Lung (tissue), 12 donors: ENCODE results near the gene GON7. TPM values are rescaled to one million over a fixed set of nuclear protein-coding genes. Genes with fewer than 3 reads are reported as not detected.
A peak's percentile ranks its signal among the peaks of the same experiment; 100 is the strongest.

Experiments
- ATAC-seq: fragments of 200-7000 bp; cut with Tn5 transposase; one replicate; pipeline ENCODE4 v1.9.1; 2020; ENCODE audit warnings: moderate number of reproducible peaks; ENCODE audit not compliant: insufficient read depth, low FRiP score
- DNase-seq, 3 donors: peaks; one replicate each; pipeline ENCODE4 v3.0.0-alpha.2; 2013 to 2017
- H3K27ac ChIP-seq, 2 donors: one replicate each; pipeline ENCODE4 v1.5.1; 2013; ENCODE audit warnings: mild to moderate bottlenecking in 2 of 2, moderate library complexity in 2 of 2, control low read depth in 1 of 2, inconsistent platforms in 1 of 2, low read depth in 1 of 2, low read length in 1 of 2
- H3K27me3 ChIP-seq, 3 donors: one replicate each; pipeline ENCODE4 v1.5.1; 2013; ENCODE audit warnings: low read length in 2 of 3; ENCODE audit not compliant: control insufficient read depth in 3 of 3, insufficient read depth in 3 of 3
- H3K36me3 ChIP-seq, 4 donors: one replicate each; pipeline ENCODE4 v1.5.1; 2013; ENCODE audit warnings: low read length in 4 of 4, mild to moderate bottlenecking in 1 of 4, moderate library complexity in 1 of 4; ENCODE audit not compliant: control insufficient read depth in 4 of 4, insufficient read depth in 4 of 4
- H3K4me1 ChIP-seq, 5 donors: one replicate each; pipeline ENCODE4 v1.5.1; 2013; ENCODE audit warnings: low read length in 5 of 5, mild to moderate bottlenecking in 2 of 5, moderate library complexity in 1 of 5; ENCODE audit not compliant: control insufficient read depth in 5 of 5, insufficient read depth in 5 of 5
- H3K4me3 ChIP-seq: one replicate; pipeline ENCODE4 v1.5.1; 2013; ENCODE audit warnings: mild to moderate bottlenecking, control low read depth, moderate library complexity
- H3K9ac ChIP-seq, 2 donors: one replicate each; pipeline ENCODE4 v1.5.1; 2013; ENCODE audit warnings: low read length in 2 of 2, control low read depth in 1 of 2; ENCODE audit not compliant: insufficient read depth in 1 of 2
- H3K9me3 ChIP-seq, 4 donors: one replicate each; pipeline ENCODE4 v1.5.1; 2013; ENCODE audit warnings: low read length in 3 of 4, mild to moderate bottlenecking in 1 of 4, moderate library complexity in 1 of 4; ENCODE audit not compliant: control insufficient read depth in 4 of 4, insufficient read depth in 3 of 4
- WGBS, 2 donors: extraction: QIAGEN DNeasy Blood & Tissue Kit; methylation state at CpG; one replicate each; pipeline ENCODE4 v1.1.7; 2013; 5-methylcytosine and 5-hydroxymethylcytosine counted together
- polyA plus RNA-seq, 2 donors: library from polyadenylated mRNA; stranded (reverse); fragments of 200-250 nt; gene quantifications; one replicate each; pipeline ENCODE4 v1.2.1, GENCODE V29; 2013
- total RNA-seq, 2 donors: library from RNA; depleted of rRNA in 1 of 2; stranded (reverse); fragments of >200 nt in 1 of 2; gene quantifications; one replicate each; pipeline ENCODE4 v1.2.1, GENCODE V29; 2014 to 2021
- TF ChIP-seq, protein P1 (sequence below): IDR thresholded peaks from 2 replicates; pipeline ENCODE4 v1.5.1; 2012; ENCODE audit warnings: mild to moderate bottlenecking; ENCODE audit errors: control extremely low read depth, extremely low read depth
- donor health status: control.
- donor health status: control.
- donor health status: Bipolar disorder and iron deficiency.
- donor health status: healthy.
- donor health status: DM: yes; HTN: yes; CAD: no.

The GON7 gene
- total and polyA plus RNA-seq, 4 donors, result 20.7 to 24.3 (median 21.7) TPM

DNA sequence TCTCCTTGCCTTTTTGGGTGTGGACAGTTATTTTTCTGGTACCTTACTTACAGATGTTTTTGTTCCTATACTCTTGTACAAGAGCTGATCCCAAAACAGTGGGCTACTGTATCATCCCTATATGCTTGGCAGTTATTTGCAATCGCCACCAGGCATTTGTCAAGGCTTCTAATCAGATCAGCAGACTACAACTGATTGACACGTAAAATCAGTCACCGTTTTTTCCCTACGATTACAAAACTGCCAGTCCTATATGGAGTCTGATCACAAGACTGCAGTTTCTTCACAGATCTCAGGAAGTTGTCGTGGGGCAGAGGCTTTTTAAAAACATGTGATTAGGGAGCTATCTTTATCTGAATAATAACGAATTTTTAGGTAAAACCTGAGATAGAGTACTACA lies 20.4 kb downstream of the GON7 start:
- no peak overlapping the region for H3K4me3 ChIP-seq
- TF ChIP-seq, protein P1, sequence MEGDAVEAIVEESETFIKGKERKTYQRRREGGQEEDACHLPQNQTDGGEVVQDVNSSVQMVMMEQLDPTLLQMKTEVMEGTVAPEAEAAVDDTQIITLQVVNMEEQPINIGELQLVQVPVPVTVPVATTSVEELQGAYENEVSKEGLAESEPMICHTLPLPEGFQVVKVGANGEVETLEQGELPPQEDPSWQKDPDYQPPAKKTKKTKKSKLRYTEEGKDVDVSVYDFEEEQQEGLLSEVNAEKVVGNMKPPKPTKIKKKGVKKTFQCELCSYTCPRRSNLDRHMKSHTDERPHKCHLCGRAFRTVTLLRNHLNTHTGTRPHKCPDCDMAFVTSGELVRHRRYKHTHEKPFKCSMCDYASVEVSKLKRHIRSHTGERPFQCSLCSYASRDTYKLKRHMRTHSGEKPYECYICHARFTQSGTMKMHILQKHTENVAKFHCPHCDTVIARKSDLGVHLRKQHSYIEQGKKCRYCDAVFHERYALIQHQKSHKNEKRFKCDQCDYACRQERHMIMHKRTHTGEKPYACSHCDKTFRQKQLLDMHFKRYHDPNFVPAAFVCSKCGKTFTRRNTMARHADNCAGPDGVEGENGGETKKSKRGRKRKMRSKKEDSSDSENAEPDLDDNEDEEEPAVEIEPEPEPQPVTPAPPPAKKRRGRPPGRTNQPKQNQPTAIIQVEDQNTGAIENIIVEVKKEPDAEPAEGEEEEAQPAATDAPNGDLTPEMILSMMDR, result no peak
- peaks cover 3 to 17% (median 9%) of the 10 kb centered on the region in 5 donors for H3K4me1 ChIP-seq
- peak overlapping the region; percentile 37 to 47 for H3K27ac ChIP-seq
- H3K36me3 ChIP-seq, result peaks cover 4 to 14% (median 6%) of the 10 kb centered on the region in 4 donors
- WGBS, 2 donors, result 40 to 73% methylated on average over 6 of the region's 6 CpGs
- peak overlapping the region in 1 of 2 donors; percentile 1 for H3K9ac ChIP-seq
- DNase-seq (no peak), ATAC-seq (no peak)
- no peaks in the 10 kb centered on the region for H3K27me3 ChIP-seq
- H3K9me3 ChIP-seq, result no peaks in the 10 kb centered on the region

DNA sequence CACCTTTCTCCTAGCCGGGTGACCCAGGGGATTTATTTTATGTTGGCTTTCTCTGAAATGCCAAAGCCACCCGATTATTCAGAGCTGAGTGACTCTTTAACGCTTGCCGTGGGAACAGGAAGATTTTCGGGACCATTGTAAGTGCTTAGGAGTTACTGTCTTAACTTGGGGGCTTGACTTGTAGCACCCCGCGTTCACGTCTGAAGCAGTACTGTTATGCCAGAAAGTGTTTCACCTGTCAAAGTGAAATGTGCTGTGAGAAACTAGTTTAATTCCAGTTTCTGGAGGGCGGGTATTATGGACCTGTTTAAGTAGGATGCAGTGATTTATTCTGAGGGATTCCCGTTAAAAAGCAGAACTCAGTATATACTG lies 21.5 kb downstream of the GON7 start:
- Histone ChIP-seq H3K27ac (peak overlapping the region; percentile 94 to 100), H3K4me3 (peak overlapping the region; percentile 82), H3K9me3 (peaks cover 0 to 2% (median 0%) of the 10 kb centered on the region in 4 donors), H3K36me3 (peaks cover 4 to 14% (median 7%) of the 10 kb centered on the region in 4 donors), H3K9ac (peak overlapping the region; percentile 76 to 86), H3K4me1 (peaks cover 3 to 17% (median 9%) of the 10 kb centered on the region in 5 donors), H3K27me3 (no peaks in the 10 kb centered on the region)
- ATAC-seq, result no peak
- TF ChIP-seq, protein P1, result no peak
- WGBS, 2 donors, result 0% methylated on average over 10 of the region's 10 CpGs
- DNase-seq, result no peak

DNA sequence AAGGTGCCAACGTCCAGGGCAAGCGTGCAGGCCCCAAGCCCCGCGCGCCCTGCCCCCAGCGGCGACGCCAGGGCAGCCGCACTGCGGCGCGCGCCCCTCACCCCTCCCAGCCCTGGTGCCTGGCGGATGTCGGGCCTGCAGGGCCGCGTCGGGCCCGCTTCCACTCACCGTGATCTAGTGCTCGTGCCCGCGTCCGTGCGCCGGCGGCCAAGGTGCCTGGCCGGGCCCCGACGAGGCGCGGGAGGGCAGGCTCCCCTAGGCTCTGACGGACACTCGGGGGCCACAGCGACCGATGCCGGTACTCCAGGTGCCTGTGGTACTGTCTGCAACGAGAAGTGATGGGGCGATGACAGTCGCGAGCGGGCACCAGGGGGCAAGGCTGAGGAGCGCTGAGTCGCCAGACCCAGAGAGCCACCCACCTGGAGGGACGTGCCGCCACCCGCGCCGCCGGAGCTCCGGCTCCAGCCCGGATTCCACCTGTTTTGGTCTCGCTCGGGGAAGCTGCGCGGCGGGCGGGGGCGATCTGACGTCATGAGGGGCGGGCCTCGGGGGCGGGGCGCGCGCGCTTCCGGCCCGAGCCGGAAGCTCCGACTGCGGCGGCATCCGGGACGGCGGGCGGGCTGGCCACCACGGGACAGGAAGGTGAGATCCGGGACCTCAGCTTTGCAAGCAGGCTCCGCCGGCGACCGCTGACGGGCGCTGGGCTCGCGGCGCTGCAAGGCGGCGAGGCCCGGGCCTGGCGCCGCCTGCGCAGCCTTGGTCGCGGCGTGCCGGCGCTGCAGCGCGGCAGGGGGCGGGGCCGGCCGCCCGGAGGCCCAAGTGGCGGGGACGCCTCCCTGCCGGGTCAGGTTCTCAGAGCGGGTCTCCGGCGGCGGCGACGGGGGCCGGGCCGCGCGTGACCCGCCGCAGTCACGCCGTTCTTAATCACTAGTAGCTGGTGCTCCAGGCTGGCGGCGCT lies 22.2 kb downstream of the GON7 start, which contains the start of the genes LYSET and MOAP1:
LYSET (plus strand) TSS at position 927 of the 958 bp plus-strand sequence. CDS start 89 bp downstream, outside the sequence.
MOAP1 (minus strand) TSS at position 507 of the 958 bp plus-strand sequence. CDS start 655 bp downstream, outside the sequence.
- Histone ChIP-seq H3K9me3 (peaks cover 0 to 2% (median 0%) of the 10 kb centered on the region in 4 donors), H3K36me3 (peaks cover 4 to 14% (median 7%) of the 10 kb centered on the region in 4 donors), H3K27ac (peak within 1 kb of the TSS; percentile 94 to 100), H3K4me1 (peaks cover 3 to 17% (median 9%) of the 10 kb centered on the region in 5 donors), H3K9ac (peak within 1 kb of the TSS; percentile 86 to 90), H3K27me3 (no peaks in the 10 kb centered on the region), H3K4me3 (peak within 1 kb of the TSS; percentile 99)
- WGBS, 2 donors, result 0% methylated on average over 90 to 124 of the region's 124 CpGs
- TF ChIP-seq, protein P1, result no peak
- ATAC-seq (peak; percentile 90), DNase-seq (peak; percentile 85 to 89 (median 88))
